ENCODE measurements around the gene DNAJA2. TPM values are rescaled to one million over a fixed set of nuclear protein-coding genes. Genes with fewer than 3 reads are reported as not detected.

The DNAJA2 gene
- total RNA-seq, 1 experiment from 2014 or later = 101 TPM

- DNase-seq (ENCODE audit: low spot score) (no peak), ATAC-seq (no peak)
- H3K36me3 Mint-ChIP-seq = peaks cover 3% of the 10 kb centered on the region; the same call in 1 of the 2 replicates
- ChIA-PET CTCF (no interaction called here), POLR2A (no interaction called here)
- peaks cover 7% of the 10 kb centered on the region for H3K4me1 Mint-ChIP-seq
- no peak overlapping the region for H3K27ac Mint-ChIP-seq
- no peak overlapping the region for H3K4me3 Mint-ChIP-seq
- H3K27me3 Mint-ChIP-seq (ENCODE audit: low read depth) = no peaks in the 10 kb centered on the region
- no peaks in the 10 kb centered on the region for H3K9me3 Mint-ChIP-seq
- no peak for TF ChIP-seq SMAD3 (CRISPR knock-in tag; IDR thresholded peaks at IDR 0.05; ENCODE audit: borderline replicate concordance)
- no peak for TF ChIP-seq FOXJ3 (CRISPR knock-in tag; IDR thresholded peaks at IDR 0.05; ENCODE audit: borderline replicate concordance)
- no peak for TF ChIP-seq STAT6 (CRISPR knock-in tag; conservative IDR thresholded peaks at IDR 0.05; ENCODE audit: low read depth)
- TF ChIP-seq MLX (CRISPR knock-in tag; IDR thresholded peaks at IDR 0.05) = no peak
- TF ChIP-seq ZBTB21 (CRISPR knock-in tag; IDR thresholded peaks at IDR 0.05; ENCODE audit: borderline replicate concordance) = no peak
- TF ChIP-seq HMGA2 (CRISPR knock-in tag; IDR thresholded peaks at IDR 0.05) = no peak
- TF ChIP-seq ZNF416 (CRISPR knock-in tag; IDR thresholded peaks at IDR 0.05) = no peak
- no peak for TF ChIP-seq AR (CRISPR knock-in tag; IDR thresholded peaks at IDR 0.05)
- no peak for TF ChIP-seq ATF3 (CRISPR knock-in tag; conservative IDR thresholded peaks at IDR 0.05)
- no peak for TF ChIP-seq ATF2 (CRISPR knock-in tag; IDR thresholded peaks at IDR 0.05; ENCODE audit: borderline replicate concordance, low read depth)
- TF ChIP-seq ZNF671 (CRISPR knock-in tag; IDR thresholded peaks at IDR 0.05) = no peak
- no peak for TF ChIP-seq ZNF532 (CRISPR knock-in tag; IDR thresholded peaks at IDR 0.05; ENCODE audit: borderline replicate concordance)
- no peak for TF ChIP-seq SP1 (CRISPR knock-in tag; conservative IDR thresholded peaks at IDR 0.05)
- no peak for TF ChIP-seq KAT7 (CRISPR knock-in tag; IDR thresholded peaks at IDR 0.05; ENCODE audit: borderline replicate concordance)
- TF ChIP-seq NFYB (CRISPR knock-in tag; conservative IDR thresholded peaks at IDR 0.05; ENCODE audit: low read depth) = no peak
- no peak for TF ChIP-seq CBFB (CRISPR knock-in tag; IDR thresholded peaks at IDR 0.05; ENCODE audit: low read depth)
- no peak for TF ChIP-seq ZNF263 (CRISPR knock-in tag; IDR thresholded peaks at IDR 0.05; ENCODE audit: low read depth)
- no peak for TF ChIP-seq ATF6 (CRISPR knock-in tag; IDR thresholded peaks at IDR 0.05)
- no peak for TF ChIP-seq ZSCAN18 (CRISPR knock-in tag; IDR thresholded peaks at IDR 0.05)
Observed at GRCh38 chr16:46997844-46998243, 24.4 kb upstream of the DNAJA2 start.

Data from WTC11 (cell line).